OCI-LY7 (cell line): ENCODE results near the gene SNPH. TPM values are rescaled to one million over a fixed set of nuclear protein-coding genes. Genes with fewer than 3 reads are reported as not detected.

Experiments
- BruUV-seq: library from RNA; stranded (reverse); fragments of 400-500 nt; replicated peaks from 2 replicates; lab custom pipeline; 2021; lab: Mats Ljungman, UMichigan
- CTCF ChIA-PET: fragments of 300-600 bp; sonication (Branson Sonifier 250); formaldehyde crosslinking; loops from one replicate; lab custom pipeline; 2022; ENCODE audit warnings: antibody characterized with exemption; ENCODE audit not compliant: unreplicated experiment; lab: Charles Lee
- POLR2A ChIA-PET: fragments of 300-600 bp; sonication (Branson Sonifier 250); formaldehyde crosslinking; loops from one replicate; lab custom pipeline; 2022; ENCODE audit warnings: antibody characterized with exemption; lab: Charles Lee
- DNase-seq: peaks from one replicate; pipeline ENCODE4 v3.0.0-alpha.2; 2015; ENCODE audit warnings: low spot score
- H2AFZ ChIP-seq: fragments of 200-600 bp; sonication (generic), shearing (Covaris generic); 2 replicates; pipeline ENCODE4 v1.6.1; 2014; ENCODE audit warnings: mild to moderate bottlenecking, antibody characterized with exemption, low read length, moderate library complexity
- H3K27ac ChIP-seq: fragments of 200-600 bp; sonication (generic); 2 replicates; pipeline ENCODE4 v1.5.1; 2014; ENCODE audit warnings: mixed run types, low read depth, mild to moderate bottlenecking, moderate library complexity, low read length, inconsistent platforms; ENCODE audit not compliant: poor library complexity, severe bottlenecking
- H3K36me3 ChIP-seq: fragments of 200-600 bp; sonication (generic); 2 replicates; pipeline ENCODE4 v1.6.1; 2014; ENCODE audit warnings: mild to moderate bottlenecking, antibody characterized with exemption, low read length, moderate library complexity, mixed read lengths; ENCODE audit not compliant: insufficient read depth
- H3K4me1 ChIP-seq: fragments of 200-600 bp; sonication (generic); 2 replicates; pipeline ENCODE4 v1.5.1; 2014; ENCODE audit warnings: mild to moderate bottlenecking, low read length; ENCODE audit not compliant: insufficient read depth, poor library complexity, severe bottlenecking
- H3K4me2 ChIP-seq: fragments of 200-600 bp; sonication (generic); 2 replicates; pipeline ENCODE4 v1.6.1; 2014; ENCODE audit warnings: mild to moderate bottlenecking, low read length
- H3K4me3 ChIP-seq: fragments of 200-600 bp; sonication (generic); 2 replicates; pipeline ENCODE4 v1.5.1; 2014; ENCODE audit warnings: mild to moderate bottlenecking, low read depth, low read length; ENCODE audit not compliant: poor library complexity, severe bottlenecking
- H3K79me2 ChIP-seq: fragments of 200-600 bp; sonication (generic); 2 replicates; pipeline ENCODE4 v1.6.1; 2016; ENCODE audit warnings: low read depth, mild to moderate bottlenecking, low read length, moderate library complexity, mixed read lengths; ENCODE audit not compliant: insufficient read depth
- H3K9me2 ChIP-seq: fragments of 200-600 bp; sonication (generic); 2 replicates; pipeline ENCODE4 v1.6.1; 2016; ENCODE audit warnings: mild to moderate bottlenecking, low read length, mixed read lengths; ENCODE audit not compliant: insufficient read depth
- H3K9me3 ChIP-seq: fragments of 200-600 bp; sonication (generic); 2 replicates; pipeline ENCODE4 v1.6.1; 2014; ENCODE audit warnings: mild to moderate bottlenecking, mixed run types, low read length, mixed read lengths
- H4K20me1 ChIP-seq: fragments of 200-600 bp; sonication (generic); 2 replicates; pipeline ENCODE4 v1.6.1; 2014; ENCODE audit warnings: mild to moderate bottlenecking, antibody characterized with exemption, low read length, moderate library complexity, mixed read lengths; ENCODE audit not compliant: insufficient read depth
- CTCF ChIP-seq: fragments of 200-600 bp; sonication (generic); conservative IDR thresholded peaks from 2 replicates; pipeline ENCODE4 v1.5.1; 2014; ENCODE audit warnings: mild to moderate bottlenecking, antibody characterized with exemption, low read length, moderate library complexity, mixed read lengths
- EZH2phosphoT487 ChIP-seq: fragments of 200-600 bp; sonication (generic); IDR thresholded peaks from 2 replicates; pipeline ENCODE4 v1.6.1; 2018; ENCODE audit warnings: low read depth, borderline replicate concordance, mild to moderate bottlenecking, mixed run types, antibody characterized with exemption, low read length, moderate library complexity, mixed read lengths
- intact Hi-C: fragments of 100-400 bp; cut with micrococcal nuclease; formaldehyde crosslinking; loops from one replicate; pipeline ENCODE4 v1.10.0; 2022; ENCODE audit not compliant: unreplicated experiment
- total RNA-seq, 2 experiments: library from RNA; depleted of rRNA in 1 of 2; stranded (reverse); fragments of >200 nt in 1 of 2; shearing (Covaris generic) in 1 of 2; gene quantifications; 2 replicates each; pipeline ENCODE4 v1.2.3, GENCODE V29; 2014 to 2022

The SNPH gene
- total RNA-seq, 2 experiments from 2014 or later, result not detected

- no peak overlapping the region for H2AFZ ChIP-seq
- H4K20me1 ChIP-seq, result peaks cover 5% of the 10 kb centered on the region; the same call in 1 of the 2 replicates
- H3K4me1 ChIP-seq, result peaks cover 10% of the 10 kb centered on the region
- no TSS peak for BruUV-seq
- TF ChIP-seq EZH2phosphoT487 (no peak), CTCF (no peak)
- no peak overlapping the region for H3K4me2 ChIP-seq
- intact Hi-C loops, result no loop called here
- peaks cover 28% of the 10 kb centered on the region for H3K36me3 ChIP-seq
- no peaks in the 10 kb centered on the region for H3K9me2 ChIP-seq
- H3K79me2 ChIP-seq, result peaks cover 13% of the 10 kb centered on the region; the same call in 1 of the 2 replicates
- H3K9me3 ChIP-seq, result no peaks in the 10 kb centered on the region
- no peak for DNase-seq
- POLR2A ChIA-PET, result interaction anchor here (0.9 kb wide), 1 partner anchor 12 kb away, joined by 4 read pairs; no protein-coding TSS in a partner anchor
- H3K4me3 ChIP-seq, result no peak overlapping the region
- CTCF ChIA-PET, result no interaction called here
- no peak overlapping the region for H3K27ac ChIP-seq
Measured at GRCh38 chr20:1333462-1334369, 67.6 kb downstream of the SNPH start.

GRCh38 chr20:1334370-1334731, 68.3 kb downstream of the SNPH start:
- intact Hi-C loops, result no loop called here
- Histone ChIP-seq H4K20me1 (peaks cover 3% of the 10 kb centered on the region; the same call in 1 of the 2 replicates), H2AFZ (no peak overlapping the region), H3K4me1 (peaks cover 10% of the 10 kb centered on the region), H3K27ac (no peak overlapping the region), H3K36me3 (peaks cover 28% of the 10 kb centered on the region), H3K9me3 (no peaks in the 10 kb centered on the region), H3K9me2 (no peaks in the 10 kb centered on the region), H3K4me3 (no peak overlapping the region), H3K79me2 (peaks cover 10% of the 10 kb centered on the region; the same call in 1 of the 2 replicates), H3K4me2 (no peak overlapping the region)
- ChIA-PET CTCF (no interaction called here), POLR2A (interaction anchor here (0.7 kb wide), 1 partner anchor 9 kb away, joined by 4 read pairs; no protein-coding TSS in a partner anchor)
- DNase-seq, result no peak
- BruUV-seq, result no TSS peak
- TF ChIP-seq CTCF (no peak), EZH2phosphoT487 (no peak)
